Left renal pelvis (tissue), 4 donors: Measurements from ENCODE around the gene TKFC. TPM values are rescaled to one million over a fixed set of nuclear protein-coding genes. Genes with fewer than 3 reads are reported as not detected.

Source experiments
- polyA plus RNA-seq, 4 donors: library from polyadenylated mRNA; unstranded; fragments of 120-200 nt; gene quantifications; one replicate each; pipeline ENCODE4 v1.2.1, GENCODE V29; 2013; ENCODE audit not compliant: insufficient read length in 4 of 4

Gene TKFC
- polyA plus RNA-seq, 4 donors = 28.0 to 63.9 (median 48.7) TPM

Other genes starting within 250 kb of the TKFC start
- gene CD5, start 230.7 kb upstream of the TKFC start, polyA plus RNA-seq = under 1 TPM; 0.06 to 0.42 (median 0.08) TPM
- gene VPS37C, start 171.8 kb upstream of the TKFC start, polyA plus RNA-seq = 10 to 100 TPM; 14.1 to 22.8 (median 17.1) TPM
- gene PGA3, start 129.7 kb upstream of the TKFC start, polyA plus RNA-seq = 1 to 10 TPM in 1 of 4 donors, under 1 TPM in 2, not detected in 1; 0.29 to 1.3 (median 0.32) TPM
- 1 to 10 TPM in 1 of 4 donors, under 1 TPM in 2, not detected in 1; 0.86 to 1.9 (median 0.90) TPM for gene PGA4, start 110.9 kb upstream of the TKFC start, polyA plus RNA-seq
- gene PGA5, start 92.1 kb upstream of the TKFC start, polyA plus RNA-seq = 1 to 10 TPM in 1 of 4 donors, under 1 TPM in 3; 0.11 to 1.0 (median 0.32) TPM
- 1 to 10 TPM; 1.5 to 4.1 (median 2.9) TPM for gene VWCE, start 37.9 kb upstream of the TKFC start, polyA plus RNA-seq
- 100 to 1,000 TPM; 160 to 225 (median 204) TPM for gene DDB1, start 123 bp upstream of the TKFC start, polyA plus RNA-seq
- 10 to 100 TPM; 26.6 to 32.9 (median 28.6) TPM for gene CYB561A3, start 28.7 kb downstream of the TKFC start, polyA plus RNA-seq
- gene TMEM138, start 29.1 kb downstream of the TKFC start, polyA plus RNA-seq = 10 to 100 TPM; 39.4 to 50.7 (median 46.1) TPM
- gene TMEM216, start 59.4 kb downstream of the TKFC start, polyA plus RNA-seq = 10 to 100 TPM; 32.9 to 36.3 (median 35.3) TPM
- 100 to 1,000 TPM; 101 to 119 (median 104) TPM for gene CPSF7, start 96.7 kb downstream of the TKFC start, polyA plus RNA-seq
- gene SDHAF2, start 96.9 kb downstream of the TKFC start, polyA plus RNA-seq = 10 to 100 TPM; 44.6 to 60.7 (median 45.9) TPM
- gene LRRC10B, start 175.5 kb downstream of the TKFC start, polyA plus RNA-seq = 1 to 10 TPM; 1.2 to 3.0 (median 1.5) TPM
- gene SYT7, start 247.8 kb downstream of the TKFC start, polyA plus RNA-seq = 1 to 10 TPM; 1.2 to 7.3 (median 5.7) TPM